ENCODE results near the gene APOA4.

- TF ChIP-seq POLR2AphosphoS5 (IDR thresholded peaks at IDR 0.05) (peak in 1 of 3 donors; percentile 44), CTCF (IDR thresholded peaks at IDR 0.05) (no peak)
These were observed 35.2 kb downstream of the APOA4 start, which contains the start of gene ZPR1 for GRCh38 chr11:116787786-116788486.

All from suprapubic skin (tissue), 3 donors.